NCI-H1417 (cell line): ENCODE measurements around the gene KANSL1.
"Not testable (repeated sequence)": the region's sequence is repeated elsewhere in the genome, so short reads cannot be mapped to it uniquely, and the experiment has no call there.

Source experiments
- DNase-seq, 3 experiments: peaks; one replicate each; lab custom pipeline; 2025; lab: John Stamatoyannopoulos, UW

Gene KANSL1

DNA sequence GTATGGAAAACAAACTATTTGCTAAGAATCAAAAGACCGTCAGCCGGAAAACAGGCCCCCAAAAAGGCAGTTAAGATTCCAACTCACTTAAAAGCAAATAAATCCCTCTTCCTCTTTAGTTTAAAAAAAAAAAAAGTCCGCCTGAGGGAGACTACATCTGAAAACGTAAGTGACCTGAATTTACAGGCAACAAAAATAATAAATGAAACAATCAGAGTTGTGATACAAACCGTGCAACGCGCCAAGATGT lies 1.1 kb downstream of the KANSL1 start:
- no peak for DNase-seq

DNA sequence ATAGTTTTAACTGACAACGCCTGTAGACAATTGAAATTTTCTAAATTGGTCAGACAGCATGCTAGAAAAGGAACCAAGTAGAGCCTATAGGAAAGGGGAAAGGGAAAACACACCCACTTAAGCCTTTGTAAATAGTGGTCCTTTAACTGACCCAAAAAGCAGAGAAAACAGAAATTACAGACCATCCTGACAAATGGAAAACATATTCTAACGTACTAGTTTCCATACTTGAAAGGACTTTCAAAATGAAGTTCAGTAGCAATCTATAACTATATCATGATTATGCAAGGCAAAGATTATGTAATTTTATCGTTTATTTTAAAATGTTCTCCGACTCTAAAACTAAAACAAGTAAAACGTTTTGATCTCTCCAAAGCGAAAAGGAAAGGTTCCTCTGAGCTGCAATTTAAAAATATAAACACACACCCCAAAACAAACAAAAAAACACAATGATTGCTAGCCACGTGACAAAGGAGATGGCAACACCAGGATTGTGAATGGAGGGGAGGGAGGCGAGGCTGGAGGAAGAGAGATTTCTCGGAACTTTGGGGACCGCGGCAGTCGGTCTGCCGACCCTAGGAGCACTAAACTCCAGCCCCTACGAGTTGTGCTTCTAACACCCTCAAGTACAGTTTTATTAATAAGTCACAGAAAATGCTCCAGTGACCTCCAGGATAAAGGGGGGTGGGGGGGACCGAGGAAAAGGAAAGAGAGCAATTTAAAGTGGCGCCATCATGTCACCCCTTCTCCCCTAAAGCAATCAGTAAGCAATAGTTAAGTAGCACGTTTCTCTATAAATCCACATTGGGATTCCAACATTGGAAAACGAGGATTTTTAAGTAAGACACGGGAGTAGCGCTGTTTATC lies 1.7 kb downstream of the KANSL1 start:
- DNase-seq: peak; percentile 6 to 77 (median 53)

DNA sequence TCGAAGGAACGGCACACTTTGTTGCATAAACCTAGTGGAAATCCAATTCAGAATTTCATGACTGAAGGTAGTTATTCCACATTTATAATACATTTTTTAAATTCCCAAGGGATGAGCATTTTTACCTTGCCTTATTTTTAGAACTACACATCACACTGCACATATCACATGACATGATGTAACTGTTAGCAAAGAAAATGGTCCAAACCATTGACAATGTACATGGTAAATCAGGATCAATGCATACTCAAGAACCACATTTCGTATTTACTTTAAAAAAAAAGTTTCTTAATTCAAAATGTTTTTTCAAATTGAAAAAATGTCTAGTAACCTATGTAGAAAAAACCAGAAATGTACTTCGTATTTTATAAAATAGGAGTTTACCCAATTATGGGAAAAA lies 2.5 kb downstream of the KANSL1 start:
- DNase-seq: no peak

DNA sequence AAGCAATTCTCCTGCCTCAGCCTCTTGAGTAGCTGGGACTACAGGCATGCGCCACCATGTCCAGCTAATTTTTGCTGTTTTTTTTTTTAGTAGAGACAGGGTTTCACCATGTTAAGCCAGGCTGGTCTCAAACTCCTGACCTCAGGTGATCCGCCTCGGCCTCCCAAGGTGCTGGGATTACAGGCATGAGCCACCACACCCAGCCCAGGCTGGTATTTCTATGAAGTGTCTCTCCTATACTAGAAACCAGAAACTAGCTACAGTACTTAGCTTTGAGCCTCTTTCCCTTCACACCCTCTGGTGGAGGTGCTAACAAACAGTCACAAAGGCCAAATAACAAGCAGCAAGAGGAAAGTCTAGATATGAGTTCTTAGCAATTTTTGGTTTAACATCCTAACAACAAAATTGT lies 6.4 kb downstream of the KANSL1 start:
- peak in 1 of 3 experiments; percentile 14 for DNase-seq

DNA sequence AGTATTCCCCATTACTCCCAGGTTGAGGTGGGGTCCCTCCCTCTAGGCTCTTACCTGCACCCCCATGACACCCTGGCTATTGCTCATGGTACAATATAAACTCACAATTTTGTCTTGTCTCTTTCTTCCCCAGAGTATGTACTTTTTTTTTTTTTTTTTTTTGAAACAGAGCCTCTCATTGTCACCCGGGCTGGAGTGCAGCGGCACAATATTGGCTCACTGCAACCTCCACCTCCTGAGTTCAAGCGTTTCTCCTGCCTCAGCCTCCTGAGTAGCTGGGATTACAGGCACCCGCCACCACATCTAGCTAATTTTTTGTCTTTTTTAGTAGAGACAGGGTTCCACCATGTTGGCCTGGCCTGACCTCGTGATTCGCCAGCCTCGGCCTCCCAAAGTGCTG lies 8.5 kb downstream of the KANSL1 start:
- no peak for DNase-seq

DNA sequence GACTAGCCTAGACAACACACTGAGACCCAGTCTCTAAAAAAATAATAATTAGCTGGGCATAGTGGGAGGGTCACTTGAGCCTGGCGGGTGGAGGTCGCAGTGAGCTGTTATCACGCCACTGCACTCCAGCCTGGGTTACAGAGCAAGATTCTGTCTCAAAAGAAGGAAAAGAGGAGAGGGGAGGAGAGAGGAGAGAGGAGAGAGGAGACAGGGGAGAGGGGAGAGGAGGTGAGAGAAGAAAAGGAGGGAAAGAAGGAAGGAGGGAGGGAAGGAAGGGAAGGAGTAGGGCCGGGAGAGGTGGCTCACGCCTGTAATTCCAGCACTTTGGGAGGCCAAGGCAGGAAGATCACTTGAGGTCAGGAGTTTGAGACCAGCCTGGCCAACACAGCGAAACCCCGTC lies 9.8 kb downstream of the KANSL1 start:
- not testable (repeated sequence) for DNase-seq

DNA sequence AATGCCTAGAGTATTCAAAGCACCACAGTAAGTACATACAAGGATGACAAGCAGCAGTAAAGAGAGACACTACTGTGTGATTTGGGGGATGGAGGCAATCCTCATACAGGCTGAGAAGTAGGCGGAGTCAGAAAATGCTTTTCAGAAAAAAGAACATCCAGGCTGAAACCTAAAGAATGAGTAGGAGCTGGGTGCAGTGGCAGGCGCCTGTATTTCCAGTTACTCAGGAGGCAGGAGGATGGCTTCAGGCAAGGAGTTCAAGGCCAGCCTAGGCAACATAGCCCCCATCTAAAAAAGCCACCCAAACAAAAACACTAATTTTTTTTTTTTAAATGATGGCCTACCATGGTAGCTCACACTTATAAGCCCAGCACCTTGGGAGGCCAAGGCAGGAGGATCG lies 10.3 kb downstream of the KANSL1 start:
- peak in 1 of 3 experiments; percentile 9 for DNase-seq

DNA sequence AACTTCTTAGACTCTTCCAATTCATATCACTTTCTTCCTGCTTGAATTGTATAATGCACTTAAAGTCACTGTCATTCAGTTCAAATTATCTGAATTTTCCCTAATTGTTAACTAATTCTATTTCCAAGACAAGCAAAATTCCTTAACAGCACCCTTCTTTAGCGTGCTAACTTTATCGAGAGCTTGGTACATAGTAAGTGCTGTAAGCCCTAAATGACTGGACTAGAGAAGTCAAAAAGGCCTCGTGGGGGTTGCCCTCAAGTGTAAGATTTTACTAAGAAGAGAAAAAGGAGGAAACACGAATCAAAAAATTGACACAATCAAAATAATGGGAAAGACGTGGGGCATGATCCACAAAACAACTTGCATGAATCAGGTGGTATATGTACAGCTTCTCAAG lies 11.3 kb downstream of the KANSL1 start:
- DNase-seq: no peak

DNA sequence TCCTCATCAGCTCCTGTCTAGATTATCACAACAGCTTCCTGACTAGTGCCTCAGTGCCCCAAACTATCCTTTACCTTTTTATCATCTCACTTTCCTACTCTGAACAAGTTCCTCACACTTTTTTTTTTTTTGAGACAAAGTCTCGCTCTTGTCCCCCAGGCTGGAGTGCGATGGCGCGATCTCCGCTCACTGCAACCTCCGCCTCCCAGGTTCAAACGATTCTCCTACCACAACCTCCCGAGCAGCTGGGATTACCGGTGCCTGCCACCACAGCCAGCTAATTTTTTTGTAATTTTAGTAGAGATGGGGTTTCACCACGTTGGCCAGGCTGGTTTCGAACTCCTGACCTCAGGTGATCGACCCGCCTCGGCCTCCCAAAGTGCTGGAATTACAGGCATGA lies 11.9 kb downstream of the KANSL1 start:
- not testable (repeated sequence) for DNase-seq

DNA sequence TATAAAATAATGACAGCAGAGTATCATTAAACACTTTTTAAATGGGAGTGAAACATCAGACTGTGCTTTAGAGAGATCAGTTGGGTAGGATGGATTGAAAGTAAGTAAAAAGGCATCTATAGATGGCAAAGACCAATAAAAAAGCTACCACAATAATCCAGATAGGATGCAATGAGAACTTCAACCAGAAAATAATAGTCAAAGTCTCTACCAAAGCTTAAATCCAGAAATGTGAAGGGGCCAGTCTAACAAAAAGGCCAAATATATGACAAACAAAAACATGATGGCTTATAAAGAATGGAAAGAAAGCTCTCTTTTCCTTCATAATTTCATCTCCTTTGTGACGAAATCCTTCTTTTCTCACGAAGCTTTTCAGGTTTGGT lies 12.3 kb downstream of the KANSL1 start:
- no peak for DNase-seq

DNA sequence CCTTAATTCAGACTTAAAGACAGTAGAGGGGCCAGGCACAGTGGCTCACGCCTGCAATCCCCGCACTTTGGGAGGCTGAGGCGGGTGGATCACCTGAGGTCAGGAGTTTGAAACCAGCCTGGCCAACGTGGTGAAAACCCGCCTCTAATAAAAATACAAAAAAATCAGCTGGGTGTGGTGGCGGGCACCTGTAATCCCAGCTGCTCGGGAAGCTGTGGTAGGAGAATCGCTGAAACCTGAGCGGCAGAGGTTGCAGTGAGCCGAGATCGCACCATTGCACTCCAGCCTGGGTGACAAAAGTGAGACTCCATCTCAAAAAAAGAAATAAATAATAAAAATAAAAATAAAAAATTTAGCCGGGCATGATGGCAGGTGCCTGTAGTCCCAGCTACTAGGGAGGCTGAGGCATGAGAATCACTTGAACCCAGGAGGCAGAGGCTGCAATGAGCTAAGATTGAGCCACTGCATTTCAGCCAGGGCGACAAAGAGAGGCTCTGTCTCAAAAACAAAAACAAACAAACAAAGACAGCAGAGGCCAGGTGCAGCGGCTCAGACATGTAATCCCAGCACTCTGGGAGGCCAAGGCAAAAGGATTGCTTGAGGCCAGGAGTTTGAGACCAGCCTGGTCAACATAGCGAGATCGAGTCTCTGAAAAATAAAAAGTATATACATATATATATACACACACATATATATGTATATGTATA lies 12.9 kb downstream of the KANSL1 start:
- DNase-seq: not testable (repeated sequence)

DNA sequence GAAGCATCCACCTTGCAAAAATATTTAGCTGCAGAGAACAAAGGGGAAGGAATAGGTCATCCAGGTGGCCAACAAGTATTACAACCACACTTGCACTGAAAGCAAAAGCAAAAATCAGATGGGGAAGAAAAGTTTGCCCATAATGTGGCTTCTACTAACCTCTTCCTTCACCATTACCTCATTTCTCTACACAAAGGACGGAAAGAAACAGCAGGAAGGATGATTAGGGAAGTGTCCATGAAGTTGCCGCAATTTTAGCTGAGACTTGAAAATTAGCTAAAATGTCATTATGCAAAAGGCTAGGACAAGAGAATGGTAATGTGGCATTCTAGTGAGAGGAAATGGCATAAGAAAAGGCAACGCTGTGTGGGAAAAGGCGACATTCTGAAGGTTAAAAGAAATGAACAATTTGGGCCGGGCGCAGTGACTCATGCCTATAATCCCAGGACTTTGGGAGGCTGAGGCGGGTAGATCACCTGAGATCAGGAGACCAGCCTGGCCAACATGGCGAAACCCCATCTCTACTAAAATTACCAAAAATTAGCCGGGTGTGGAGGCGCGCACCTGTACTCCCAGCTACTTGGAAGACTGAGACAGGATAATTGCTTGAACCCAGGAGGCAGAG lies 13.7 kb downstream of the KANSL1 start:
- no peak for DNase-seq

DNA sequence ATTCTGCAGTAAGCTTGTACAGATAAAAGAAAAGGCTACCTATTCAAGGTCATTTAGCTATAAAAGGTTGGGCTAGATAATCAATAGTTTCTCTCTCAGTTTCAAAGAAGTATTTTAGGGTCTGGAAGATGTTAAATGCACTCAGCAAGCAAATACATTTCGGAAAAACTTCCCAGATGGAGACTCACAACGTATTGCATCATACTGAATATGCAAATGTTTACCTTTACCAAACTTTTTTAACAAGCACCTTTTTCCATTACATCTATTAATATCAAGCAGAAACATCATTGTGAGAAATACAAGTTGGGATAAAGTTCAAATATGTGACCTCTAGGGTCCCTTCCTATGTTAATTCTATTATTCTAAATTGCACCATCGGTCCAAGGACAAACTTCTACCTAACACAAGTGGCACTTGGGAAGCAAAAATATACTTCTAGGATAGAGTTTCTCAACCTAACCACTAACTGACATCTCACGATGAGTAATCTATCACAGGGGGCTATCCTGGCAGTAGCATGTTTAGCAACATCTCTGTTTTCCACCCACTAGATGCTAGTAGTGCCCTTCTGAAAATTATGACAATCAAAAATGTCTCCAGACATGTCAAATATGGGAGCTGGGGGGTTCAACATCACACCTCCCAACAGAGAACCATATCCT lies 14.5 kb downstream of the KANSL1 start:
- DNase-seq: no peak

DNA sequence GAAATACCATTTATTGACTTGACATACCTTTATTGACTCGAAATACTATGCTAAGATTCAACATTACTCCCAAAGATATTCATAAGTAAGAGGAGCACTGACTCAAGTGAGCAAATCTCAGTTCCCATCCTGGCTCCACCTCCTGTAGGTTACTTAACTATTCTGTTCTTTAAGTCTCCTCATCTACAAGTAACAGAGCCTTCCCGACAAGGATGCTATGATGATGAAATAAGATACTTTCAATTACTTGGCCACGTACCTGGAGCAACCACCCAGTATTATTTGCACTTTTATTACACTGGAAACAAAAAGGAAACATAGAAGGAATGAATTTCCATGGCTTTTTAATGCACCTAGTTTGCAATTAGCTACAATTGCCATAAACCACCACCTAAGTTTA lies 16.3 kb downstream of the KANSL1 start:
- no peak for DNase-seq

DNA sequence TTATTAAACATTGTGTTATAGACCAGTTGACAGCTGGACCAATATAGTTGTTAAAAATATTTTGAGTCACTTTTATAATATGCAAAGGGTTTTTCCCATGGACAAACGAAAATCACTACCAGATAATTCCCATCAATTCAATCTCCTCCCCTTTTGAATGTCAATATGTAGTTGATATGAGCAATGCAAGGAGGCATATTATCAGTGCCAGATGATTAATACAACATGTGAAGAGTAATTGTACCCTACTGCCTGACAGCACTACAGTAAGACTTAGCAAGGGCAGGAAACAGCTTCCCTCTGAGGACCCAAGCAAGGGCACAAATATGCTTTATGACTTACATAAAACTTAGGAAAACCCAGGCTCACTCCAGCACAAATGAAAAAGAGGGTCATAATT lies 17.3 kb downstream of the KANSL1 start:
- DNase-seq: peak in 1 of 3 experiments; percentile 8

DNA sequence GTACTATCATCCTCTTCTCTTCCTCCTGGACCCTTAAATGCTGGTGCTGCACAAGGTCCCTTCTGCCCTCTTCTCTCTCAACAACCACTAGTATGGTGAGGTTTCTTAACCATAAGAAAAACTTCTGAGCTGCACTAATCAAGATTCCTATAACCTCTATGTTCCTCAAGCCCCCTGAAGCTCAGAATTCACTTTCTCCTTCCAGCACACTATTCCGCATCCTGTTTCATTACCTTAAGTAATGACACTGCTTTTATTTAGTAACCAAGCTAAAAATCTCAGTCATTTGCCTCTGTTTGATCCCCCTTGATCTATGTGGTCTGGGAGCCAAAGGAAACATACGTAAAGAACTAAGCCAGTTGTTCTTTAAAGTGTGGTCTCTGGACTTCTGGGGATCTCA lies 20.1 kb downstream of the KANSL1 start:
- DNase-seq: no peak

DNA sequence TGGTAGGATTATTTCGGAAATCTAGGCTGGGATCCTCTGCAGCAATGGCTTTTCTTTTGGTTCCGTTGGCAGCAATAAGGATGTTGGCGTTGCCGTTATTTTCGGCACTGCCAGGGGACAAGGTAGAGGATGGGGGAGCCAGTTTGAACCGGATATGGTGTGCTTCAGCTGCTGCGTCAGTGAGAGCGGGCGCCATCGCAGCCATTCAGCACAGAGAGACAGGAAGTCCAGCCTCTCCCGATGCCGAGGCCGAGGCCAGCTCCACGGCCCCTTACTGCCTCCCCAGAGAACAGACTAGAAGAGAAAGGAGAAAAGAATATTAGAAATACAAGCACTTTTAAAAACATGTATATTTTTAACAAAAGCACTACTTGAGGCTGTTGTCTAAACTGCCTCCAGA lies 21.3 kb downstream of the KANSL1 start:
- DNase-seq: no peak

DNA sequence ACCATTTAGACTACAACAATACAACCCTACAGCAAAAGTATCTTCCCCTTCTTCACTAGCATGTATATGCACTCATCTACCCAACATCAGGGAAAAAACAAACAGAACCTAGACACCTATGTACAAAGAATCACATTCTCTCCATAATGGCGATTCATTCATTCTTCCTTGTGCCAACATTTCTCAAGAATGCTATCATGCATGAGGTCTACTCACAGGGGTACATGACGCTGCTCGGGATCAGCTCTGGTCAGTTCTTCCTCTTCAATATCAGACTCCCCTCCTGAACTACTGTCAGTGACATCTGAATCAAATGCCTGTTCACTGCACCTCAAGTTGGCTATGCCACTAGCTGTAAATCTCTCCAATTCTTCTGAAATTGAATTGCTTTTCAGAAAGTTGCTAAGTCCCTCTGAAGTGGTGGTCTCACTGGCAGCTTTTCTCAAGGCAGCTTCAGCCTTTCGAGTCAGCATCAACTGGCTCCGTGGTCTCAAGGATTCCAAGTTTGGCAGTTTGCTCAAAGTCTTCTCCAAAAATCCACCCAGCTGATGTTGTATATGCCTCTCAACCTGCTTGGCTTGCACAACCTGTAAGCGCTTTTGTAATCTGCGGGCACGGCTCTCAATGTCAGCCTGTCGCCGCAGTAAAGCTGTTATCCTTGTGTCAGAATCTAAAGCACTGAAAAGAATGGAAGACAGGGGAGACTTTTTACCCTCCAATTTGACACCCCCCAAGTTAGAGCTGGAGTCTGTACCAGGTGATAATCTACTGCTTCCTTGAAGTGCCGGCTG lies 22.4 kb downstream of the KANSL1 start:
- DNase-seq: no peak

DNA sequence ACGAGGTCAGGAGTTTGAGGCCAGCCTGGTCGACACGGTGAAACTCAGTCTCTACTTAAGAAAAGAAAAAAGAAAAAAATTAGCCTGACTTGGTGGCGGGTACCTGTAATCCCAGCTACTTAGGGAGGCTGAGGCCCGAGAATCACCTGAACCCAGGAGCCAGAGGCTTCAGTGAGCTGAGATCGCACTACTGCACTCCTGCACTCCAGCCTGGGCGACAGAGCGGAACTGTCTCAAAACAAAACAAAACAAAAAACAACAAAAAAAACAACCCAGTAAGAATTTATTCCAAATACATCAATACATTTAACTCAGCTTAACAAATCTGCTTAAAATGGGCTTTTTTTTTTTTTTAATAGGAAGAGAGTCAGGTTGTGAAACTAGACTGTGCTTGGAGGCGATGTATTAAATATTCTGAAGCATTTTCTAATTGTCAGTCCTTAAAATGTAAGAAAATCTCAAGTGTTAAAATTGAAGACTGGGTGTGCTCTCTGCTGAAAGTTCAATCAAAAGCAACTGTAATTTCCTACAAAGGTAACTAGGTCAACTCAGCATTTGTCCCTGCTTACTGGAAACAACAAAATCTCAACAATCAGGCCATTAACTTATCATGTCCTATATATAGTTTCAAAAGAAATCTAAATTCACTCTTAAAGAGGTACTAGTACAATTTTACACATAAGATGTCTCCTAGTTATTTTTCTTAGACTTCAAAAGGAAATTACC lies 23.2 kb downstream of the KANSL1 start:
- no peak for DNase-seq

DNA sequence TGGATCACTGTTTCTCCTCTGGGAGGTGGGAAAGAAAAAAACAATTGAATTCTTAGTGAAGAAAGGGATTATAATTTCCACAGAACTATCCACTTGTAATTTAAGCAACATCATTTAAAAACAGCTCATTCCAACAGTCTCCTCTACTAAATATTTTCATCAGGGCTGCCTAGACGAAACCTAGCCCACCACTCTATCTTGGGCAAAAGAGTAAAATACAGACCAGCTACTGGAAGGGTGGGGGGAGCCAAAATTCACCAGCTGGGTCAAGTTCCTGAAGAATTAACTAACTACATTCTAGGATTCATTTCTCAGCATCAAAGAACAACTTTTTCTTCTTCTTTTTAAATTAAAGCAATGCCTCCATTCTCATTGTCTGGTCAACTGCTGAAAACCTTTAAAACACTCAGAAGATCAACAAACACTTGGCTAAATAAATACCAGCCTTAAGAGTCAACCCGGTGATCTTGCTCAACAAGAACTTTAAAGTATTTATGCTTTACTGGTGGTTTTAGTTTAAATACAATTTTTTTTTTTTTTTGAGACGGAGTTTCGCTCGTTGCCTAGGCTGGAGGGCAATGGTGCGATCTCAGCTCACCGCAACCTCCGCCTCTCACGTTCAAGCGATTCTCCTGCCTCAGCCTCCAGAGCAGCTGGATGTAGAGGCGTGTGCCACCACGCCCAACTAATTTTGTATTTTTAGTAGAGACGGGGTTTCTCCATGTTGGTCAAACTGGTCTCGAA lies 25.2 kb downstream of the KANSL1 start:
- no peak for DNase-seq

DNA sequence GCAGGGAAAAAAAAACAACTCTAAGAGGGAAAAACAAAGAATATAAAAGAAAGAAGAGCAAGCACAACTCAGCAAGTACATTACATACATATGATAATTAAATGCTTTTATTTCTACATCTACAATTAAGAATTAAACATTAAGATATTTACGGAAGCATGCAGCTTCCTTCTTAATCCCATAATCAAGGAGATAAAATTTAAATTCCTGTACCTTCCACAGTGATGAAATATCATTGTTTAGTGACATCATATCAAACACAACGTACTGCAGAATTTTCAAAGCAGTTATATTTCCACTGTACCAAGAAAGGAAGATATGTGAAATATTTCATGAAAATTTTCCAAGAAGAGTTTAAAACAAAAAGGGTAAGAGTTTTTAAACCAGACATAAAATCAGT lies 26.0 kb downstream of the KANSL1 start:
- no peak for DNase-seq
